HG02973 (cell line): ENCODE results near the gene RARRES2.
"Not testable (repeated sequence)": the region's sequence is repeated elsewhere in the genome, so short reads cannot be mapped to it uniquely, and the experiment has no call there.

Experiments
- ATAC-seq: cut with Tn5 transposase; IDR thresholded peaks from one replicate; pipeline ENCODE4 v1.9.1; 2021; ENCODE audit warnings: moderate library complexity; ENCODE audit not compliant: unreplicated experiment

Gene RARRES2

GRCh38 chr7:150297978-150298377, 43.5 kb downstream of the RARRES2 start:
- ATAC-seq = not testable (repeated sequence)

GRCh38 chr7:150296802-150297201, 44.6 kb downstream of the RARRES2 start:
- ATAC-seq = not testable (repeated sequence)

- ATAC-seq = not testable (repeated sequence)
These were observed 45.8 kb downstream of the RARRES2 start for GRCh38 chr7:150295614-150296013.

GRCh38 chr7:150295027-150295426, 46.4 kb downstream of the RARRES2 start:
- not testable (repeated sequence) for ATAC-seq

GRCh38 chr7:150290317-150290716, 51.1 kb downstream of the RARRES2 start:
- not testable (repeated sequence) for ATAC-seq

GRCh38 chr7:150288816-150289215, 52.6 kb downstream of the RARRES2 start:
- not testable (repeated sequence) for ATAC-seq
